Measurements from ENCODE around the gene GNE.
"Not testable (repeated sequence)": the region's sequence is repeated elsewhere in the genome, so short reads cannot be mapped to it uniquely, and the experiment has no call there.

Gene GNE, protein sequence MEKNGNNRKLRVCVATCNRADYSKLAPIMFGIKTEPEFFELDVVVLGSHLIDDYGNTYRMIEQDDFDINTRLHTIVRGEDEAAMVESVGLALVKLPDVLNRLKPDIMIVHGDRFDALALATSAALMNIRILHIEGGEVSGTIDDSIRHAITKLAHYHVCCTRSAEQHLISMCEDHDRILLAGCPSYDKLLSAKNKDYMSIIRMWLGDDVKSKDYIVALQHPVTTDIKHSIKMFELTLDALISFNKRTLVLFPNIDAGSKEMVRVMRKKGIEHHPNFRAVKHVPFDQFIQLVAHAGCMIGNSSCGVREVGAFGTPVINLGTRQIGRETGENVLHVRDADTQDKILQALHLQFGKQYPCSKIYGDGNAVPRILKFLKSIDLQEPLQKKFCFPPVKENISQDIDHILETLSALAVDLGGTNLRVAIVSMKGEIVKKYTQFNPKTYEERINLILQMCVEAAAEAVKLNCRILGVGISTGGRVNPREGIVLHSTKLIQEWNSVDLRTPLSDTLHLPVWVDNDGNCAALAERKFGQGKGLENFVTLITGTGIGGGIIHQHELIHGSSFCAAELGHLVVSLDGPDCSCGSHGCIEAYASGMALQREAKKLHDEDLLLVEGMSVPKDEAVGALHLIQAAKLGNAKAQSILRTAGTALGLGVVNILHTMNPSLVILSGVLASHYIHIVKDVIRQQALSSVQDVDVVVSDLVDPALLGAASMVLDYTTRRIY

DNA sequence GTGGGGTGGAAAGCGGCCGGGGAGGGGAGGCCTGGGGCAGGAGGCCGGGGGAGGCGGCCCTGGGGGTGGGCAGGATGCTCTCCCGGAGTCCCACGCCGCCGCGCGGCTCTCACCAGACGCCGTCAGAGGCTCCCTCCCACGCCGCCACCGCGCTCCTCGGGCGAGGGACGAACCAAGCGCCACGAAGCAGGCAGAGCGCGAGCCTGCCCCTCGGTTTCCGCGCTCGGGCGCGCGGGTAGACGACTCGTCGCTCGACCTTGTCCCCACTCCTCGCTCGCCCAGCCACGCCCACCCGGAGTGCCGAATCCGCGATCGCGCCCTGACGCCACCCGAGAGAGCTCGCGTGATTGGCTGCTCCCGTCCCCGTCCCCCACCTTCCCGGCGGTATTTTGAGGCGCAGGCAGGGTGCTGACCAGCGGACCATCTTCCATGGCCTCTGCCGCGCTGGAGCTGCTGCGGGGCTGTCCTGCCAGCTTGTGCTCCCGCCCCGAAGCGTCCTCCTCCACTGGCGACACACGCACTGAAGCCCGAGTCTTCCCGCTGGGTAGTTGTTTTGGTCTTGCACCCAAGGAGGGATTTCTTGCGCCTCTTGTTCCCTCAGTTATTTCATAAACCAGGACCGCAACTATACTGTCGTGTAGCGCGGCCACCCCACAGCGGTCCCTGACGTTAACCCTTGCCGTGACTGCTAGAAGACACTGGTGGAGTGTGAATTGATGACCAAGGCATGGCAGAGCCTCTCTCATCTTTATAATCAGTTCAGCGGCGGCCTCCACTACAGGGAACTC lies at the start of gene GNE:
Gene GNE (minus strand): TSS at position 241 of the 788 bp plus-strand sequence. CDS start 9,093 bp downstream, outside the sequence.
- no peak for TF ChIP-seq ZFX (IDR thresholded peaks at IDR 0.05; ENCODE audit: borderline replicate concordance)
- TF ChIP-seq, protein P1, sequence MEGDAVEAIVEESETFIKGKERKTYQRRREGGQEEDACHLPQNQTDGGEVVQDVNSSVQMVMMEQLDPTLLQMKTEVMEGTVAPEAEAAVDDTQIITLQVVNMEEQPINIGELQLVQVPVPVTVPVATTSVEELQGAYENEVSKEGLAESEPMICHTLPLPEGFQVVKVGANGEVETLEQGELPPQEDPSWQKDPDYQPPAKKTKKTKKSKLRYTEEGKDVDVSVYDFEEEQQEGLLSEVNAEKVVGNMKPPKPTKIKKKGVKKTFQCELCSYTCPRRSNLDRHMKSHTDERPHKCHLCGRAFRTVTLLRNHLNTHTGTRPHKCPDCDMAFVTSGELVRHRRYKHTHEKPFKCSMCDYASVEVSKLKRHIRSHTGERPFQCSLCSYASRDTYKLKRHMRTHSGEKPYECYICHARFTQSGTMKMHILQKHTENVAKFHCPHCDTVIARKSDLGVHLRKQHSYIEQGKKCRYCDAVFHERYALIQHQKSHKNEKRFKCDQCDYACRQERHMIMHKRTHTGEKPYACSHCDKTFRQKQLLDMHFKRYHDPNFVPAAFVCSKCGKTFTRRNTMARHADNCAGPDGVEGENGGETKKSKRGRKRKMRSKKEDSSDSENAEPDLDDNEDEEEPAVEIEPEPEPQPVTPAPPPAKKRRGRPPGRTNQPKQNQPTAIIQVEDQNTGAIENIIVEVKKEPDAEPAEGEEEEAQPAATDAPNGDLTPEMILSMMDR (IDR thresholded peaks at IDR 0.05) = no peak
- peak within 1 kb of the TSS; percentile 57 for H3K27ac ChIP-seq

DNA sequence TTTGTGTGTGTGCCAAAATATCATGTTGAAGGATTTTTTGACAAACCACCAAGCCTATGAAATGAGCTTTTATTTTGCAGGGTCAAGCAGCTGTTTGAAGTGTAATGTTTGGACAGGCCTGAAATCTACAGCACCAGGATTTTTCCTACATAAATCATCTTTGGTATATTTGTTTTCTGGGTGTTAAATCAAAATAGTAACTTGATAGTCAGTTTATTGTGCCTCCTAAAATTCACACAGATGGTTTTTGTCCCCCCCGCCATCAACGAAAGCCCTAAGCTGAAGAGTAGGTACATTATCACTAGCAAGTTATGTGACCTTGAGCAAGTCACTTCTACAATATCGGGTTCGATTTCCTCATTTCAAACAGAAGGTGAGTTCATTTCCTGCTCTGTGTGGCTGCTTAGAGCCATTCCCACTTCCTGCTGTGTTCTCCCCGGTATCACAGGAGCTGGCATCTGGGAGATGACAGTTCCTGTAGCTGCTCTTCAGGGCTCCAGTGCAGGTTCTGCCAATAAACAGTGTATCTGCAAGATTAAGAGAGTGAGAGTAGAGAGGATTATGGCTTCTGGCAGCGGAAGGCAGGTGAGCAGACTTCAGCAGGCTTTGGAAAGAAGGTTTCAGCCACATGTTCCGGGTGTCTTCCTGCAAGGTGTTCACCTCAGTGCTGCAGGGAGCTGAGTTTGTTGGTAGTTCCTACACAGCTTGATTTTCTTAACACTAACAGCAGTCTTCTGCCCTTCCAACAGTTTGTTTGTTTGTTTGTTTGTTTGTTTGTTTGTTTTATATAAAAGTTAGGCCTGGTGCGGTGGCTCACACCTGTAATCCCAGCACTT lies 48.4 kb upstream of the GNE start:
- TF ChIP-seq, protein P1 (IDR thresholded peaks at IDR 0.05) = no peak
- TF ChIP-seq ZFX (IDR thresholded peaks at IDR 0.05; ENCODE audit: borderline replicate concordance) = no peak
- H3K27ac ChIP-seq = no peak overlapping the region

DNA sequence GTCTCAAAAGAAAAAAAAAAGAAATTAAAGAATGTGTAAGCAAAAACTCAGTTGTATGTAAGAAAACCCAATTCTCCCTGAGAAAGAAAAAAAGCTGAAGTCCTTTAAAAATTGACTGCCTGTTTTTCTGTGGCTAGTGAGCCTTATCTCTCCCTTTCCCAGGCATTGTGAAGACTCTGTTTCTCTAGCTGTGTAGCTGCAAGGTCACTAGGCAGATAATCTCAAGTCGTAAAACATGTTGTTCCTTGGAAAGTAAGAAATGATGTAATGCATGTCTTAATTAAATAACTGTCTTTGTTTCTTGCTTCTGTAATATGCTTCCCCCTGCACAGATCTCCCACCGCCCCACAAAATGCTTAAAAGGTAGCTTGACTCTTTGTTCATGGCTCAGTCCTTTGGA lies 46.1 kb upstream of the GNE start:
- not testable (repeated sequence) for H3K27ac ChIP-seq

DNA sequence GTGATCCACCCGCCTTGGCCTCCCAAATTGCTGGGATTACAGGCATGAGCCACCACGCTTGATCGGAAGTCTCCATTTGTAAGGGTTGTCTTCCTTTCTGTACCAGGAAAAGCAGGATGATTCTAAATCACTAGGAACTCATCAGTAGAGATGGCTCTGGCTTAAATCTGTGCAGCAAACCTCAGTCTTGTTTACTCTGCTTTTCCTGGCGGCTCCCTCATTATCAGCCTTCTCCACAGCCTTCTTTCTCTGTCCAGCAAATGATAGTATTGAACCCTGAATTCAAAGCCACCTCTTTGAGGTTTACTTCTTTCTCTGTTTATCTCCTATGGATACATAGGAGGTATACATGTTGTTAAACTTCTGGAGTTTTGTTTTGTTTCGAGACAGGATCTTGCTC lies 43.0 kb upstream of the GNE start:
- TF ChIP-seq, protein P1 (IDR thresholded peaks at IDR 0.05) = no peak
- TF ChIP-seq ZFX (IDR thresholded peaks at IDR 0.05; ENCODE audit: borderline replicate concordance) = no peak
- H3K27ac ChIP-seq = no peak overlapping the region

DNA sequence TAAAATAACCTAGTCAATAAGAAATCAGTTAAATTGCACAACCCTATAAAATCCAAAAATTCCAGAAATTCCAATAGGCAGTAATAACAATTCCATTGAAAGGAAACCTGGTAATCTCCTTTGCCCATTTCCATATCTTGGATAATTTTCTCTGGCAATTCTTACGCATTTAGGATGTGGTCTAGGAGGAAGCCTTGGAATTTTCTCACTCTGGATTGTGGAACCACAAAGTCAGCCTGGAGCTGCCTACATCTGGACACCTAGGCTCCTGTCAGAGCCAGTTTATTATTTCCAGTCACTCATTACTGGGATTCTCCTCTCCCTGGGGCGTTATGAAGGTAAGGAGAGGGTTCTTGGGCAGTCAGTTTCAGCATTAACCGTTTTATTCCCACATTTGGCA lies 40.3 kb upstream of the GNE start:
- H3K27ac ChIP-seq = no peak overlapping the region
- TF ChIP-seq ZFX (IDR thresholded peaks at IDR 0.05; ENCODE audit: borderline replicate concordance) = no peak
- TF ChIP-seq, protein P1 (IDR thresholded peaks at IDR 0.05) = no peak

DNA sequence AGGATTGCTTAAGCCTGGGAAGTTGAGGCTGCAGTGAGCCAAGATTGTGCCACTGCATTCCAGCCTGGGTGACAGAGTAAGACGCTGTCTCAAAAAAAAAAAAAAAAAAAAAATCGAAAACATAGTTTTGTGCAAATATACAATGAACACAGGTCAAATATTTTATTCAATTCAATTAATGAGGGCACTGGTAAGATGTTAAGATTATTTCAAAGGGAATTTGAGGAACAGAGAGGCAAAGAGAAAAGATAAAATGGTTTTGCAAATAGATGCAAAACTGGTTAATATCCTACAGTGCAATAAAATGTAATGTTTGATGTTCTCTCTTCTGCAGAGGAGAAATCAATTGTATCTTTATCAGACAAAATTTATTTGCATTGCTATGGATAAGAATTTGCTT lies 39.5 kb upstream of the GNE start:
- H3K27ac ChIP-seq = no peak overlapping the region
- TF ChIP-seq ZFX (IDR thresholded peaks at IDR 0.05; ENCODE audit: borderline replicate concordance) = no peak
- TF ChIP-seq, protein P1 (IDR thresholded peaks at IDR 0.05) = no peak

DNA sequence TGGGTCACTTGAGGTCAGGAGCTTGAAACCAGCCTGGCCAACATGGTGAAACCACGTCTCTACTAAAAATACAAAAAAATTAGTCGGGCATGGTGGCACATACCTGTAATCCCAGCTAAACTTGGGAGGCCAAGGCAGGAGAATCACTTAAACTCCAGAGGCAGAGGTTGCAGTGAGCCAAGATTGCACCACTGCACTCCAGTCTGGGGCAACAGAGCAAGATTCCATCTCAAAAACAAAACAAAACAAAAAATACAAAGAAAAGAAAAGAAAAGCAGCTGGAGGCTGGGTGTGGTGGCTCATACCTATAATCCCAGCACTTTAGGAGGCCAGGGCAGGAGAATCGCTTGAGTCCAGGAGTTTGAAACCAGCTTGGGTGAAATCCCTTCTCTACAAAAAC lies 36.7 kb upstream of the GNE start:
- not testable (repeated sequence) for H3K27ac ChIP-seq

All from 22Rv1 (cell line).